Right hindlimb (tissue), 1 donor: ENCODE measurements around the gene HOXD8.

Source experiments
- DNase-seq: peaks from one replicate; pipeline ENCODE4 v3.0.0-alpha.2; 2018

Gene HOXD8

DNA sequence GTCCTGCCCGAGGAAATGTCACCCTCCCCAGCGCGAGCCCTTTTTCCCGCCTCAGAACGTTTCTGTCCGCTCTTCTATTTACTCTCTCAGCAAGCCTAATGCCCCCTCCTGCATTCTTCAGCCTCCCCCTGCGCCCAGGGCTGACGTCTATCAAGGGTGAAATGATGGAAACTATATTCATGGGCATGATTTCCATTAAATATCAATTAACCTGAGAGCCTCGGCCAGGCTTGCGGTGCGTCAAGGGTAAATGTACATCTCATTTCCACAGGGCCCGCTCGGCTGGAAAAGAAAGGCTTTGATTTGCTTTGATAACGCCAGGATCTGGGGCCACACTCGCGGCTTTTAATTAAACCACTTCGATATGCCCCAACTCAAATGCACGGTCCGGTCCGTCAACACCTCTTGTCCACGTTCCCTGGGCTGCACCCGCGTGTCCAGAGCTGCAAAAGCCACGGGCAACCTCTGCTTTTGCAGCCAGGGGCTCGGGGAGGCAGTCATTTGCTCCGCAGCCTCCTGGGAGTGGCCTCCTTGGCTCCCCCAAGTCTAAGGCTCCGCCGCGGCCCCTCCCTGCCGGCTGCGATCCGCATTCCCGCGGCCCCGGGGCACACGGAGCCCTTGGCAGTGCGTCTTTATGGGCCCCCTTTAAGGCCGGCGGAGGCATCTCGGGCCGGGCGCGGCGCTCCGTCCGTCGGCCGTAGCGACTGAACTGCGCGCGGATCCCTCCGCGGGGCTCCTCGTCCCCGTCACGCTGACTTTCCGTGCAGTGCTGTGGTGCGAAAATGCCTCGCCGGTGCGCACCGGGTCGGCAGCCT, at the start of gene HOXD8:
TSS of gene HOXD8 (plus strand) at position 724 of the 815 bp plus-strand sequence. CDS start 662 bp downstream, outside the sequence.
- DNase-seq, result peak; percentile 89

- peak; percentile 67 for DNase-seq
Measured at GRCh38 chr2:176079831-176080539, 49.5 kb upstream of the HOXD8 start.

DNA sequence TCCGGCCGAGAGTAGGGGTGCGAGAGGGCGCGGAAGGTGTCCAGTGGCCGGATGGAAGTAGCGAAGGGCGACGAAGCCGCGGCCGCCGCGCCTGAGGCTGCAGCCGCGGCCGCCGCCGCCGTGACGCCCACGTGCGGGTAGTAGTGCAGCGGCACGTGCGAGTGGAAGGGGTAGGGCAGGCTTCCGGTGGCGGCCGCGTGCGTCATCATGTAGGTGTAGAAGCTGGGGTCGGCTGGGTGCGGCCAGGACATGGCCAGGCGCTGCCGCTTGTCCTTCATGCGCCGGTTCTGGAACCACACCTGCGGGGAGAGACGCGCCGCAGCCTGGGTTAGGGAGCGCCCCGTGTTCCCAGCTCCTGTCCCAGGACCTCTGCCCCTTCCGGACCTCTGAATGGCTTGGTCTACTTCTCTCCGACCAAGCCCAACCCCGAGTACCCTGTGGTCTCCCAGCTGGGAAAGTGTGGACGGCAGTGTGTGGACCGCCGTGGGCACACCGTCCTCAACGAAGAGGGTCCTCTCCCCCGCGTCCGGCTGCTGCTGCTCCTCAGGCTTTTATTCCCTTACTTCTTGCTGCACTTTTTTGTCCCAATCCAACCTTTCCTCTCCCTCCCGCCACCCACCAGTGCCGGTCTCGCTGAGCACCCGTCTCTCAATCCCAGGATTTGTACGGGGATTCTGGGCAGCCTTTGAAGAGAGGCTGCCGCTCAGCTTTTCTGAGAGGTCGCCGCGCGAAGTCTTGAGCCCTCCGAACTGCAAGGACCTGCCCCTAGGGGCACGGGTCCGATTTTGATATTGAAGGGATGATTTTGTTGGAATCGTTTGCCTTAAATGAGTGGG, 48.7 kb upstream of the HOXD8 start:
- DNase-seq, result peak; percentile 42

DNA sequence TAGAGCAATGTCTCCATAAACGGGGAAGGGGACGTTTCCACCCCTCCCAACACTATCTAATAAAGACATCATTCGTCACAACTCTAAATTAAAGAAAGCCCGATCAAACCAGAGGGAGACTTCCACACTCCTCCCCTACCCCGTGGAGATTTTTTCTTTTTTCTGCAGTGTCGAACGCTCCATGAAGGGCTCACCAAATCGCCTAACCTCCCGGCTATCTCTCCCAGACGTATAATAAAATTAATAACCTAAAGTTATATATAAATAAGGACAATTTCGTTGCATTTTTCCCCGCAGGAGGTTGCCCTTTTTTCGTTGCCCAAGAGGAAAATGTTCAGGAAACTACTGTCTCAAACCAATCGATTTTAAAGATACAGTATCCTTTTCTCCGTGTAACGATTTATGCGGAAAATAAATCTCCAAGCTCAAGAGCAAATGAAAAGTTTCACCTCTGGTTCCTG, 48.1 kb upstream of the HOXD8 start:
- DNase-seq, result no peak

DNA sequence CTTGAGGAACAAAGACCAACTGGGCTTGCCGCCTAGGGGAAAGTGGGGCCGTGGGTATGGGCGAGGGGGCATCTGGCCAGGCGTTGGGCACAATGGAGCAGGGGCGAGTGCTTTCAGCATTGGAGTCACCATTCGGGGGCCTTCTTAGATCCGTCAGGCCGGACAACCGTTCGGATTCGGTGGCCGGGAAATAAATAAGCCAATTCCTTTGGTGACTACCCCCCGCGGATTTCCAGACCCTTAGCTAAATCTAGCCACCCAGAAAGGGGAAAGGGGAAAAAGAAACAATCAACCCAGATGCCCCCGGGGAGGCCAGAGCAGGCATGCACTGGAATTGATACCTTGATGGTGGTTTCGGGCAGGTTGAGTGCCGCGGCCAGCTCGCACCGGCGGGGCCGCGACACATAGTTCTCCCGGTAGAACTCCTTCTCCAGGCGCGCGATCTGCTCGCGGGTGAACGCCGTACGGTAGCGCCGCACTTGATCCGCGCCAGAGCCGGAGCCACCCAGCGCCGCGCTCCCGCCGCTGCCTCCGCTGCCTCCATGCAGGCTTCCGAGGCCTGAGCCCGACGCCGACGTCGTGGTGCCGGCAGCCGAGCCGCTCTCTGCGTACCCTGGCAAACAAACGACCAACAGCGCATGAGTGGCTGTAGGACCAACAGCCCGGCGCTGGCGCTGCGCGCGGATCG, 47.5 kb upstream of the HOXD8 start:
- peak; percentile 49 for DNase-seq

DNA sequence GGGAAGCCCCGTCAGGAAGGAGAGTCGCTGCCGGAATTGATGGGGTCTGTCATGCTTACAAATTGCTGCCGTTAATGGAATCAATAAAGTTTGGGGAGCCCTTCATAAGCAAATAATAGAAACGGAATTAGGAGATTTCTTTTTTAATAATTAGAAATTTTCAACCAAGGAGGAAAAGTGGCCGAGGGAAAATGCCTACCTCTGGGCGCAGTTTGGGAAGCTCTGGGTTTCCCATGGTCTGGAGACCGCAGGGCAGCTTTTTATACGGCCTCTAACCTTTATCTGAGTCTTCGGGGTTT, 47.0 kb upstream of the HOXD8 start:
- DNase-seq, result no peak

DNA sequence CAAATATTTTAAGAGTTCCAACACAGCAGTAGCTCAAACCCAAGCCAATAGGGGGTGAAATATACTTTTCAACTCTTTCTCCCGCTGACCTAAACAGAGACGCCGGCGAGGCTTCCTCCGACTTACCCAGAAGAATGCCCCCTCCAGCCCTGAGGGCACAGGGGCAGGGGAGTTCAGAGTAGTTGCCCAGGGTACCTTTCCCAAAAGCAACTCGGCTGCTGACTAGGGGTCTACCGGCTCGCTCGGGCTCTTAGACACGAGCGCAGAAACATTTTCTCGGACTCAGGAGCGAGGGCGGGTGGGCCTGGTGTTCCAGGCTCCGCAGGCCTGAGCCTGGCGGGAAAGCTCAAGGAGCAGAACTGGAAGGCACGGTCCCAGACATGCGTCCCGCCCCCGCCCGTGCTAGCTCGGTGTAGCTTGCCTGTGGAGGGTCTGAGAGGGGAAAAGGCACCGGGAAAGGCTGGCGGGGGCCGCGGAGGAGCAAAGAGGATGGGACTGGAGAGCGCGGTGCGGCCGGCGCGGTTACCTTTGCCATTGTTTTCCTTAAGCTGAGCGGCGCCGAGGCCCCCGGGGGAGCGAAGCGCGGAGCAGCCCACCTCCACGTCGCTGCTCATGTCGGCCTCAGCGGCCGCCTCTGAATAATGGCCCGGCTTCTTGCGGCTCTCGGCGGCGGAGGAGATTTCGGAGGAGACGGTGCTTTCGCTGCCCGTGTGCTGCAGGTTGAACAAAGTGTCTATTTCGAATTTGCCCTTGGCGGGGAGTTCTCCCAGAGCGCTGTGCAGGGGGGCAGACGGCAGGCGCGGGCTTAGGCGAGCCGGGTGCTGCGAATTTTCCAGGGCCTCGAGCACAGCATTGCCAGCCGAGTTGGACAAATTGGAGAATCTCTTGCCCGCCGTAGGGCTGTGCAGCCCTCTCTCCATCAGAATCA, 46.4 kb upstream of the HOXD8 start:
- DNase-seq, result peak; percentile 35

- peak; percentile 19 for DNase-seq
Measured at GRCh38 chr2:176083796-176084261, 45.7 kb upstream of the HOXD8 start, which contains the start of gene EVX2. TSS of gene EVX2 (minus strand) at chr2:176083962. CDS start at chr2:176083776, 186 bp downstream.

GRCh38 chr2:176084611-176085119, 44.8 kb upstream of the HOXD8 start:
- peak; percentile 26 for DNase-seq

GRCh38 chr2:176085120-176085788, 44.3 kb upstream of the HOXD8 start:
- peak; percentile 14 for DNase-seq

GRCh38 chr2:176085861-176086771, 43.4 kb upstream of the HOXD8 start:
- peak; percentile 63 for DNase-seq

- no peak for DNase-seq
Measured at GRCh38 chr2:176087330-176088047, 42.0 kb upstream of the HOXD8 start.

DNA sequence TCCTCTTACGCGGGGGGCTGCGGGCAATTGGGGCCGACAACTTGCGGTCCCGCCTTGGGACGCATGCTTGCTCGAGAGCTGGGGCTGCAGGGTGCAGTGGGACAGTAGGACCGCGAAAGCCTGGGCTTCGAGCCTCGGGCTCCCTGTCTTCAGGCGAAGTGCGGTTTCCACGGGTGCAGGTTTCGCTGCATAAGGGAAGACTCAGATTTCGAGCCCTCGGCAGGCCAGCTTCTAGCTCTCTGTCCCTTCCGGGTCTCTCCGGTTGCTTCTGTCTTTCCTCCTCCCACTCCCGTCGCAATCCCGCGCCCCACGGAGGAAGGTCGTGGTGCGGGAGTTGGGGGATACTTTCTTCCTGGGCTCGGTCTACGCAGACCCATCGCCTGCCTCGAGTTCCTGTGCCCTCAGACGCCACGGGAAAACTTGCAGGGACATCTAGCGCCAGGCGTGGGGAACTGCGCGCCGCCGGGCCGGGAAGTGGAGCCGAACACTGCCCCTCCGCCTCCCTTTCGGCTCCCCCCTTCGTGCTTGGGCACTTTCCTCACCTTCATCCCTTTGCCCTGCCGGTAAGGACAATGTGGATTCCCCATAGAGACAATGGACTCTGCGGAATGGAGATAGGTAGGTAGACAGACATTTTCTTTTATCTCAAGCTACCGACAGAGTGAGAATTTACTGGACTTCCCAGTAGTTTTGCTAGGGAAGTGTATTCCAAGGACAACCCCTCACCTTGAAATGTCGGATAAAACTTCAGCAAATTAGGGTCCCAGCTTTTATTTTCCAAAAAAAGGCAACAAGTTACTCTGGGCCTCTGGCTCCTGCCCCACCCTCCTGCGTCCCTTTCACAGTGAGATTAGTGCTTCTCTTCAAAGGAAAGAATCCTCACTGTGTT, 41.2 kb upstream of the HOXD8 start:
- DNase-seq, result peak; percentile 79

GRCh38 chr2:176088937-176089842, 40.3 kb upstream of the HOXD8 start:
- peak; percentile 6 for DNase-seq

DNA sequence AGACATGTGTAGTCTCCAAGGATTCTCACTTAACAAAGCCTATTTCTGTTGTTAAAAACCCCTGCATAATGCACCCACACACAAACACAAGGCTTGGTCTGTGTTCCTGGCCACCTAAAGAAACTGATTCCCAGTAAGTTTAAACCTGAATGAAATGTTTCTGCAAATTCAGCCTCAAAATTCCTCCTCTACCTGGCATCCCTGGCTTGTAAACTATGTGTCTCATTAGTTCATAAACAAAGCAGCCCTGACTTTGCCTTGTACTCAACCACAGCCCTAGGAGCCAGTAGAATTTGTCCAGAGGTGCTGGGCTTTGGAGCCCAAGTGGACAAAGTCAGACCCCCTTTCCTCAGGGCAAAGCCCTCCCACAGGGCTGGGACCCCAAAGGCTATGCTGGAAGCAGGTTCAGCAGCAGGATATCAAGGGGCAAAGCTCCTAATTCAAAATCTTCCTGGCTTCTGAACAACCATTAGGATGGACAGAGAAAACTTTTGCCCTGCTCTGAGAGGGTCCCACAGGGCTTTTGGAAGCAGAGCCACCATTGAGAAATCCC, 39.6 kb upstream of the HOXD8 start:
- no peak for DNase-seq

DNA sequence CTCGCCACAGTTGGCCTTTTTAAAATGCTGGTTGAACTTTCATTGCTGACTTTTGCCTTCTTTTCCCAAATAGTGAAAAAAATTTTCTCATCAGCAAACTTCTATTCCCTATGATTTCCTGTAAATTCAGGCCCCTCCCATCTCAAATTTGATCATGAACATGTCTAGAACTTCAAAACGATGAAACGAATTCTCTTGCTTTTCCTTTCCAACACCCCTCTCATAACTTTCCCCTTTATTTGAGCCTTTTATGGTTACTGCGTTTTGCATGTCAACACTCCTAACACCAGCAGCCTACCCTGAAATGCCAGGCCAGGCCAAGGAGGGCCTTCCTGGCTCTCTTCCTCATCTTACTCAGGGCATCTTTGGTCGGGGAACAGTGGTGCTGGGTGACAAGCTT, 38.6 kb upstream of the HOXD8 start:
- no peak for DNase-seq
